GM12878 (cell line): ENCODE results near the gene SGCD. TPM values are rescaled to one million over a fixed set of nuclear protein-coding genes. Genes with fewer than 3 reads are reported as not detected.

Source experiments
- ATAC-seq: fragments of 200-7000 bp; cut with Tn5 transposase; 3 replicates; pipeline ENCODE4 v1.9.1; 2020; ENCODE audit warnings: mild to moderate bottlenecking, moderate library complexity
- BruUV-seq: library from RNA; stranded (reverse); fragments of 400-500 nt; replicated peaks from 2 replicates; lab custom pipeline; 2021; lab: Mats Ljungman, UMichigan
- CTCF ChIA-PET: fragments of 300-600 bp; sonication (Branson Sonifier 250); formaldehyde crosslinking; extraction: SDS; loops from one replicate; lab custom pipeline; 2021; ENCODE audit warnings: inconsistent platforms; lab: Yijun Ruan, JAX
- POLR2A ChIA-PET: fragments of 350-600 bp; formaldehyde crosslinking; extraction: SDS; loops from one replicate; lab custom pipeline; 2021; ENCODE audit warnings: inconsistent platforms; lab: Charles Lee
- RAD21 ChIA-PET: fragments of 300-600 bp; sonication (Branson Sonifier 250); formaldehyde crosslinking; loops from one replicate; lab custom pipeline; 2023; ENCODE audit warnings: antibody characterized with exemption; ENCODE audit not compliant: unreplicated experiment; lab: Charles Lee
- SMC1A ChIA-PET: fragments of 300-600 bp; sonication (Branson Sonifier 250); formaldehyde crosslinking; loops from one replicate; lab custom pipeline; 2023; ENCODE audit not compliant: unreplicated experiment, uncharacterized antibody; lab: Charles Lee
- DNase-seq: peaks from one replicate; pipeline ENCODE4 v3.0.0-alpha.2; 2011; ENCODE audit warnings: low read depth, low spot score
- FAIRE-seq: peaks from 3 replicates; lab custom pipeline; 2011; peaks lifted over from hg19 to GRCh38; lab: Jason Lieb, UNC
- H2AFZ ChIP-seq: 2 replicates; pipeline ENCODE4 v1.6.0; 2011; ENCODE audit warnings: low read depth, low read length, control low read depth; ENCODE audit not compliant: control insufficient read depth
- H3K27ac ChIP-seq: 2 replicates; pipeline ENCODE4 v1.5.1; 2011; ENCODE audit warnings: control low read depth; ENCODE audit not compliant: control insufficient read depth, insufficient read depth
- H3K27me3 ChIP-seq, 2 experiments: replicated peaks in 1 of 2; 2 replicates each; pipeline versions ENCODE4 v1.6.0 to v1.6.1; 2011; ENCODE audit warnings: low read length in 1 of 2; ENCODE audit not compliant: control insufficient read depth in 2 of 2, insufficient read depth in 2 of 2
- H3K36me3 ChIP-seq, 2 experiments: 2 replicates each; pipeline ENCODE4 v1.5.1; 2011; ENCODE audit warnings: low read length in 1 of 2; ENCODE audit not compliant: control insufficient read depth in 2 of 2, insufficient read depth in 2 of 2
- H3K4me1 ChIP-seq: 2 replicates; pipeline ENCODE4 v1.6.1; 2011; ENCODE audit warnings: mild to moderate bottlenecking, low read length, moderate library complexity, mixed read lengths; ENCODE audit not compliant: control insufficient read depth, insufficient read depth
- H3K4me2 ChIP-seq: 2 replicates; pipeline ENCODE4 v1.6.0; 2011; ENCODE audit warnings: control low read depth; ENCODE audit not compliant: control insufficient read depth, insufficient read depth
- H3K4me3 ChIP-seq: fragments of 200-600 bp; sonication (generic); 2 replicates; pipeline ENCODE4 v1.5.1; 2016
- H3K79me2 ChIP-seq: 2 replicates; pipeline ENCODE4 v1.6.0; 2011; ENCODE audit warnings: low read length; ENCODE audit not compliant: control insufficient read depth, insufficient read depth
- H3K9ac ChIP-seq: 2 replicates; pipeline ENCODE4 v1.8.0; 2011; ENCODE audit warnings: low read length, control low read depth, mixed read lengths; ENCODE audit not compliant: control insufficient read depth, insufficient read depth
- H3K9me3 ChIP-seq: replicated peaks from 3 replicates; pipeline ENCODE4 v1.5.1; 2011; ENCODE audit warnings: mild to moderate bottlenecking, low read length; ENCODE audit not compliant: control insufficient read depth, insufficient read depth
- H4K20me1 ChIP-seq: 2 replicates; pipeline ENCODE4 v1.6.0; 2011; ENCODE audit not compliant: control insufficient read depth, insufficient read depth
- EP300 ChIP-seq, 2 experiments: fragments of 150-350 bp in 1 of 2; IDR thresholded peaks; 2 replicates each; pipeline ENCODE4 v1.6.1; 2011 to 2012; ENCODE audit warnings: low read depth in 2 of 2, low read length in 2 of 2, borderline replicate concordance in 1 of 2, improper control_type of control experiment in 1 of 2, inconsistent platforms in 1 of 2; ENCODE audit not compliant: control insufficient read depth in 1 of 2
- ESRRA ChIP-seq: IDR thresholded peaks from 2 replicates; pipeline ENCODE4 v1.6.1; 2012; ENCODE audit warnings: mild to moderate bottlenecking, low read length, improper control_type of control experiment
- KLF5 ChIP-seq: fragments of 450-650 bp; IDR thresholded peaks from 2 replicates; pipeline ENCODE4 v1.6.1; 2014; ENCODE audit warnings: mild to moderate bottlenecking; ENCODE audit not compliant: partially characterized antibody
- MYC ChIP-seq: IDR thresholded peaks from 2 replicates; pipeline ENCODE4 v1.6.1; 2011; ENCODE audit warnings: mild to moderate bottlenecking, low read length, moderate library complexity, inconsistent platforms; ENCODE audit not compliant: insufficient read depth, insufficient replicate concordance, insufficient read length, severe bottlenecking
- NFIC ChIP-seq: IDR thresholded peaks from 2 replicates; pipeline ENCODE4 v1.6.1; 2012; ENCODE audit warnings: low read depth, mild to moderate bottlenecking, inconsistent platforms, low read length, moderate library complexity
- NR2C1 ChIP-seq: fragments of 450-650 bp; IDR thresholded peaks from 2 replicates; pipeline ENCODE4 v1.6.1; 2017; ENCODE audit warnings: antibody characterized with exemption, mild to moderate bottlenecking, moderate library complexity
- PAX8 ChIP-seq: fragments of 450-650 bp; IDR thresholded peaks from 2 replicates; pipeline ENCODE4 v1.6.1; 2017; ENCODE audit warnings: mild to moderate bottlenecking, moderate library complexity
- WGBS: methylation state at CpG from one replicate; pipeline ENCODE4 v1.1.6; 2016; ENCODE audit warnings: low lambda C conversion rate; ENCODE audit not compliant: insufficient replicate concordance, insufficient coverage; ENCODE audit errors: missing lambda C conversion rate; 5-methylcytosine and 5-hydroxymethylcytosine counted together
- in situ Hi-C: fragments of 300-500 bp; cut with MboI; formaldehyde crosslinking; loops from 9 replicates; pipeline ENCODE4 v1.14.3; 2018; ENCODE audit warnings: mixed read lengths
- intact Hi-C: fragments of 100-400 bp; cut with micrococcal nuclease; formaldehyde crosslinking; loops from one replicate; pipeline ENCODE4 v1.14.2; 2022; ENCODE audit not compliant: unreplicated experiment
- polyA plus RNA-seq, 11 experiments: library from polyadenylated mRNA; depleted of rRNA in 4 of 11; unstranded in 6 of 11; stranded (reverse) in 5 of 11; fragments of >200 nt; fragmentation: Nextera tagmentation in 4 of 11; fragmentation: Illumina TruSeq in 1 of 11; extraction: Ambion mirVana in 4 of 11; extraction: Trizol in 1 of 11; gene quantifications; 1 replicate in 1 of 11; 2 replicates in 10 of 11; pipeline versions ENCODE4 v1.2.1 to v1.2.3, GENCODE V29; 2011 to 2016; ENCODE audit warnings: inconsistent platforms in 2 of 11, missing spikeins in 2 of 11, low read depth in 1 of 11
- total RNA-seq, 4 experiments: library from RNA; depleted of rRNA in 3 of 4; stranded (reverse); fragments of >200 nt in 3 of 4; fragmentation: Illumina TruSeq in 1 of 4; extraction: Trizol in 1 of 4; gene quantifications; 2 replicates each; pipeline versions ENCODE4 v1.2.1 to v1.2.3, GENCODE V29; 2013 to 2021
- TF ChIP-seq, protein P1 (sequence below): fragments of 450-650 bp; IDR thresholded peaks from 2 replicates; pipeline ENCODE4 v1.6.1; 2016; ENCODE audit warnings: mild to moderate bottlenecking, moderate library complexity, borderline replicate concordance
- TF ChIP-seq, protein P2 (sequence below): IDR thresholded peaks from 2 replicates; pipeline ENCODE4 v1.6.1; 2012; ENCODE audit warnings: low read depth, low read length, improper control_type of control experiment
- TF ChIP-seq, protein P3 (sequence below): IDR thresholded peaks from 2 replicates; pipeline ENCODE4 v1.6.1; 2011; ENCODE audit warnings: borderline replicate concordance, low read depth, mild to moderate bottlenecking, moderate library complexity, mixed read lengths, low read length; ENCODE audit not compliant: insufficient read depth; ENCODE audit errors: extremely low read length
- TF ChIP-seq, protein P4 (sequence below): fragments of 450-650 bp; conservative IDR thresholded peaks from 2 replicates; pipeline ENCODE4 v1.6.1; 2017; ENCODE audit warnings: mild to moderate bottlenecking, moderate library complexity
- TF ChIP-seq, protein P5 (sequence below): IDR thresholded peaks from 2 replicates; pipeline ENCODE4 v1.6.1; 2011; ENCODE audit warnings: low read depth, mild to moderate bottlenecking, low read length, moderate library complexity, borderline replicate concordance; ENCODE audit errors: extremely low read depth

SGCD gene
- total and polyA plus RNA-seq, 10 of the 15 experiments (the other 5 are each of a cell fraction or from before 2014, with no cell fraction given): 0.06 TPM; not detected in 9

DNA sequence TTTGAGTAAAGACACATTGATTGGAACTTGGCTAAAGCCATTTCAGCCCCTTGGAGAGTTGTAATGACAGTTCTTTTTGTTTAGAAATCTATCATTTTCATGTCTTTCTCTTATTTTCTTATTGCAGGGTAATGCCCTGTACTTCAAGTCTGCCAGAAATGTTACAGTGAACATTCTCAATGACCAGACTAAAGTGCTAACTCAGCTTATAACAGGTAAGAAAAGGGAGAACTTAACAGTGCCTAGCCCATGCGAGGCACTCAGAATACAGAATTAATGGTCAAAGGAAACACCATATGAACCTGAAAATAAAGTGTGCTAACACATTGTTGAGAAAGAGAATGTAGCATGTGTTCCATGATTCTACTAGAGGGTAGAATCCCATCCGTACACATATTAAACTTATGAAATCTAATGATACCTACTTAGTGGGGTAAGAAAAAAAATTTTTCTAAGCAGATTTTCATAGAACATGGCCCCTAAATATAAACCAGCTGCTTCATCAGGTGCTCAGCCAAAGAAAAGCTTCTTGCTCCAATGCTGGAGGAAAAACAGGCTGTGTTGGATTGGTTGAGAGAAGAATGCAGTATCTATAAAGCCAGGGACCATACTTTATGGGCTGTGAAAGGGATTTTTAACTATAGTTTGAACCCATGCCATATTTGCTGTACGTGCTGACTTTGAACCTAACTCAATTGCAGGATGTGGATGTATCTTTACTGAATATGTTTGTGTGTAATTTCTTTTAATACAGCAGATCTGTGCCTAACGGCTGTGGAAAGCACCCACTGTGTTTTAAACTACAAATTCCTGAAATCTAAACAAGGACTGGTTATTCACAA lies 262.4 kb downstream of the SGCD start (continued):
- TF ChIP-seq, protein P1, sequence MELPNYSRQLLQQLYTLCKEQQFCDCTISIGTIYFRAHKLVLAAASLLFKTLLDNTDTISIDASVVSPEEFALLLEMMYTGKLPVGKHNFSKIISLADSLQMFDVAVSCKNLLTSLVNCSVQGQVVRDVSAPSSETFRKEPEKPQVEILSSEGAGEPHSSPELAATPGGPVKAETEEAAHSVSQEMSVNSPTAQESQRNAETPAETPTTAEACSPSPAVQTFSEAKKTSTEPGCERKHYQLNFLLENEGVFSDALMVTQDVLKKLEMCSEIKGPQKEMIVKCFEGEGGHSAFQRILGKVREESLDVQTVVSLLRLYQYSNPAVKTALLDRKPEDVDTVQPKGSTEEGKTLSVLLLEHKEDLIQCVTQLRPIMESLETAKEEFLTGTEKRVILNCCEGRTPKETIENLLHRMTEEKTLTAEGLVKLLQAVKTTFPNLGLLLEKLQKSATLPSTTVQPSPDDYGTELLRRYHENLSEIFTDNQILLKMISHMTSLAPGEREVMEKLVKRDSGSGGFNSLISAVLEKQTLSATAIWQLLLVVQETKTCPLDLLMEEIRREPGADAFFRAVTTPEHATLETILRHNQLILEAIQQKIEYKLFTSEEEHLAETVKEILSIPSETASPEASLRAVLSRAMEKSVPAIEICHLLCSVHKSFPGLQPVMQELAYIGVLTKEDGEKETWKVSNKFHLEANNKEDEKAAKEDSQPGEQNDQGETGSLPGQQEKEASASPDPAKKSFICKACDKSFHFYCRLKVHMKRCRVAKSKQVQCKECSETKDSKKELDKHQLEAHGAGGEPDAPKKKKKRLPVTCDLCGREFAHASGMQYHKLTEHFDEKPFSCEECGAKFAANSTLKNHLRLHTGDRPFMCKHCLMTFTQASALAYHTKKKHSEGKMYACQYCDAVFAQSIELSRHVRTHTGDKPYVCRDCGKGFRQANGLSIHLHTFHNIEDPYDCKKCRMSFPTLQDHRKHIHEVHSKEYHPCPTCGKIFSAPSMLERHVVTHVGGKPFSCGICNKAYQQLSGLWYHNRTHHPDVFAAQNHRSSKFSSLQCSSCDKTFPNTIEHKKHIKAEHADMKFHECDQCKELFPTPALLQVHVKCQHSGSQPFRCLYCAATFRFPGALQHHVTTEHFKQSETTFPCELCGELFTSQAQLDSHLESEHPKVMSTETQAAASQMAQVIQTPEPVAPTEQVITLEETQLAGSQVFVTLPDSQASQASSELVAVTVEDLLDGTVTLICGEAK: no peak
- TF ChIP-seq, protein P2, sequence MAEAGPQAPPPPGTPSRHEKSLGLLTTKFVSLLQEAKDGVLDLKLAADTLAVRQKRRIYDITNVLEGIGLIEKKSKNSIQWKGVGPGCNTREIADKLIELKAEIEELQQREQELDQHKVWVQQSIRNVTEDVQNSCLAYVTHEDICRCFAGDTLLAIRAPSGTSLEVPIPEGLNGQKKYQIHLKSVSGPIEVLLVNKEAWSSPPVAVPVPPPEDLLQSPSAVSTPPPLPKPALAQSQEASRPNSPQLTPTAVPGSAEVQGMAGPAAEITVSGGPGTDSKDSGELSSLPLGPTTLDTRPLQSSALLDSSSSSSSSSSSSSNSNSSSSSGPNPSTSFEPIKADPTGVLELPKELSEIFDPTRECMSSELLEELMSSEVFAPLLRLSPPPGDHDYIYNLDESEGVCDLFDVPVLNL: no peak
- no peak for TF ChIP-seq ESRRA

DNA sequence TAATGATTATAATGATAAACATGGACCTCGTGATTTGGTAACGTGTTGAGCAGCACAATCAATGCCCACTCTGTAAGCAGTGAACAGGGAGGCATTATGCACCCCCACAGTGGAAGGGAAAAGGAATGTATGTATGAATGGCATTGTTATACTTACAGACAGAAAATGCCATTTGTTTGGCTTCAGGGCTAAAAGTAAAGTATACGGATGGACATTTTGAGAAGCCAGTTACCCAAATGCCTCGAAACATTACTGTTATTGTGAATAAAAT lies 262.9 kb downstream of the SGCD start:
- H3K4me1 ChIP-seq: no peaks in the 10 kb centered on the region
- ChIA-PET POLR2A (no interaction called here), RAD21 (no interaction called here), SMC1A (no interaction called here), CTCF (no interaction called here)
- H3K9me3 ChIP-seq: no peaks in the 10 kb centered on the region
- H3K27me3 ChIP-seq: no peaks in the 10 kb centered on the region
- no peak overlapping the region for H2AFZ ChIP-seq
- no peak overlapping the region for H3K9ac ChIP-seq
- BruUV-seq: no TSS peak
- no peak overlapping the region for H3K4me3 ChIP-seq
- no peaks in the 10 kb centered on the region for H3K36me3 ChIP-seq
- intact Hi-C loops (no loop called here), in situ Hi-C loops (no loop called here)
- H3K27ac ChIP-seq: no peak overlapping the region
- H4K20me1 ChIP-seq: no peaks in the 10 kb centered on the region
- DNase-seq (no peak), FAIRE-seq (no peak), ATAC-seq (no peak)
- no peak overlapping the region for H3K4me2 ChIP-seq
- WGBS: 10% methylated on average over 4 of the region's 4 CpGs
- H3K79me2 ChIP-seq: no peaks in the 10 kb centered on the region
- TF ChIP-seq NR2C1 (no peak), MYC (no peak), KLF5 (no peak), NFIC (no peak), PAX8 (no peak), EP300 (IDR thresholded peaks at IDR 0.05; ENCODE audit: borderline replicate concordance in 1 of 2, control insufficient read depth in 1 of 2, low read depth in 2 of 2, low read length in 2 of 2) (no peak)
- TF ChIP-seq, protein P3, sequence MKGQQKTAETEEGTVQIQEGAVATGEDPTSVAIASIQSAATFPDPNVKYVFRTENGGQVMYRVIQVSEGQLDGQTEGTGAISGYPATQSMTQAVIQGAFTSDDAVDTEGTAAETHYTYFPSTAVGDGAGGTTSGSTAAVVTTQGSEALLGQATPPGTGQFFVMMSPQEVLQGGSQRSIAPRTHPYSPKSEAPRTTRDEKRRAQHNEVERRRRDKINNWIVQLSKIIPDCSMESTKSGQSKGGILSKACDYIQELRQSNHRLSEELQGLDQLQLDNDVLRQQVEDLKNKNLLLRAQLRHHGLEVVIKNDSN: no peak
- TF ChIP-seq, protein P4, sequence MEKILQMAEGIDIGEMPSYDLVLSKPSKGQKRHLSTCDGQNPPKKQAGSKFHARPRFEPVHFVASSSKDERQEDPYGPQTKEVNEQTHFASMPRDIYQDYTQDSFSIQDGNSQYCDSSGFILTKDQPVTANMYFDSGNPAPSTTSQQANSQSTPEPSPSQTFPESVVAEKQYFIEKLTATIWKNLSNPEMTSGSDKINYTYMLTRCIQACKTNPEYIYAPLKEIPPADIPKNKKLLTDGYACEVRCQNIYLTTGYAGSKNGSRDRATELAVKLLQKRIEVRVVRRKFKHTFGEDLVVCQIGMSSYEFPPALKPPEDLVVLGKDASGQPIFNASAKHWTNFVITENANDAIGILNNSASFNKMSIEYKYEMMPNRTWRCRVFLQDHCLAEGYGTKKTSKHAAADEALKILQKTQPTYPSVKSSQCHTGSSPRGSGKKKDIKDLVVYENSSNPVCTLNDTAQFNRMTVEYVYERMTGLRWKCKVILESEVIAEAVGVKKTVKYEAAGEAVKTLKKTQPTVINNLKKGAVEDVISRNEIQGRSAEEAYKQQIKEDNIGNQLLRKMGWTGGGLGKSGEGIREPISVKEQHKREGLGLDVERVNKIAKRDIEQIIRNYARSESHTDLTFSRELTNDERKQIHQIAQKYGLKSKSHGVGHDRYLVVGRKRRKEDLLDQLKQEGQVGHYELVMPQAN: no peak
- TF ChIP-seq, protein P5, sequence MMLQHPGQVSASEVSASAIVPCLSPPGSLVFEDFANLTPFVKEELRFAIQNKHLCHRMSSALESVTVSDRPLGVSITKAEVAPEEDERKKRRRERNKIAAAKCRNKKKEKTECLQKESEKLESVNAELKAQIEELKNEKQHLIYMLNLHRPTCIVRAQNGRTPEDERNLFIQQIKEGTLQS: no peak
